GM21723 (cell line): Measurements from ENCODE around the gene GNAI2.
A peak's percentile ranks its signal among the peaks of the same experiment; 100 is the strongest.
"Not testable (repeated sequence)": the region's sequence is repeated elsewhere in the genome, so short reads cannot be mapped to it uniquely, and the experiment has no call there.

ENCODE experiments used
- ATAC-seq: cut with Tn5 transposase; IDR thresholded peaks from one replicate; pipeline ENCODE4 v1.9.1; 2021; ENCODE audit warnings: mild to moderate bottlenecking, moderate library complexity; ENCODE audit not compliant: unreplicated experiment

GNAI2 gene

GRCh38 chr3:50263478-50264382 lies 27.7 kb downstream of the GNAI2 start:
- no peak for ATAC-seq

GRCh38 chr3:50264383-50264963 lies 28.5 kb downstream of the GNAI2 start:
- no peak for ATAC-seq

- ATAC-seq, result no peak
Measured at GRCh38 chr3:50264964-50265485, 29.0 kb downstream of the GNAI2 start.

GRCh38 chr3:50265571-50265970 lies 29.6 kb downstream of the GNAI2 start:
- no peak for ATAC-seq

- ATAC-seq, result no peak
Measured at GRCh38 chr3:50266017-50266416, 30.0 kb downstream of the GNAI2 start.

GRCh38 chr3:50266836-50267235 lies 30.8 kb downstream of the GNAI2 start:
- no peak for ATAC-seq

- ATAC-seq, result no peak
Measured at GRCh38 chr3:50267280-50267913, 31.4 kb downstream of the GNAI2 start.

GRCh38 chr3:50268276-50268675 lies 32.3 kb downstream of the GNAI2 start:
- ATAC-seq, result no peak

- ATAC-seq, result no peak
Measured at GRCh38 chr3:50268703-50269451, 32.9 kb downstream of the GNAI2 start, which contains the start of gene SEMA3B. SEMA3B (plus strand) TSS chr3:50269147; CDS start chr3:50269241, 94 bp downstream.

GRCh38 chr3:50269460-50269859 lies 33.5 kb downstream of the GNAI2 start:
- ATAC-seq, result no peak

GRCh38 chr3:50269977-50270413 lies 34.0 kb downstream of the GNAI2 start:
- ATAC-seq, result no peak

GRCh38 chr3:50270422-50271224 lies 34.6 kb downstream of the GNAI2 start:
- ATAC-seq, result no peak

- no peak for ATAC-seq
Measured at GRCh38 chr3:50271314-50271936, 35.4 kb downstream of the GNAI2 start.

- not testable (repeated sequence) for ATAC-seq
Measured at GRCh38 chr3:50272538-50272910, 36.5 kb downstream of the GNAI2 start.

- peak; percentile 88 for ATAC-seq
Measured at GRCh38 chr3:50272911-50273688, 37.1 kb downstream of the GNAI2 start.

GRCh38 chr3:50273689-50274065 lies 37.7 kb downstream of the GNAI2 start:
- no peak for ATAC-seq

- no peak for ATAC-seq
Measured at GRCh38 chr3:50274371-50275104, 38.5 kb downstream of the GNAI2 start.
